Suprapubic skin (tissue), 3 donors: ENCODE results near the gene CNOT4.

Experiments used
- POLR2A ChIP-seq, 2 donors: fragments of 450-650 bp; IDR thresholded peaks; one replicate each; pipeline ENCODE4 v1.6.1; 2017; ENCODE audit warnings: antibody characterized with exemption in 2 of 2, mild to moderate bottlenecking in 2 of 2, moderate library complexity in 2 of 2
- TF ChIP-seq, protein P1 (sequence below), 2 donors: fragments of 200-600 bp in 1 of 2; fragments of 450-650 bp in 1 of 2; sonication (generic) in 1 of 2; IDR thresholded peaks; one replicate each; pipeline ENCODE4 v1.5.1; 2016 to 2019; ENCODE audit warnings: antibody characterized with exemption in 2 of 2, mild to moderate bottlenecking in 1 of 2, moderate library complexity in 1 of 2

DNA sequence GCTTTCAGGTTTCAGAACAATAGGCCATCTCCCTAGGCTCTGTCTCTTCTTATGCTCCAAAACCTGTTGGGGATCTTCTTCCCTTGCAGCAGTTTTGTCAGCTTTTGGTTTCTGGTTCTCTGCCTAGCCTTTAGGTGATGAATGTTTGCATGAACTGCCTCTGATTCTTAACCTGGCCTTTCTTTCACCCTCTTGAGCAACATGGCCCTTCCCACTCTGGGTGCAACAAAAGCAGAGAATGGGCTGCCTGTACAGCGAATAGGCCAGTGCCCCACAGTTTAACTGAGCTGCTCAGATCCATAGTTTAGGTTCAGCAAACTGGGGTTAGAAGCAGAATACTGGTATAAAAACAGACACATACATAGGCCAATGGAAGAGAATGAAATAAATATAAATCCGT lies 29.7 kb upstream of the CNOT4 start:
- TF ChIP-seq, protein P1, sequence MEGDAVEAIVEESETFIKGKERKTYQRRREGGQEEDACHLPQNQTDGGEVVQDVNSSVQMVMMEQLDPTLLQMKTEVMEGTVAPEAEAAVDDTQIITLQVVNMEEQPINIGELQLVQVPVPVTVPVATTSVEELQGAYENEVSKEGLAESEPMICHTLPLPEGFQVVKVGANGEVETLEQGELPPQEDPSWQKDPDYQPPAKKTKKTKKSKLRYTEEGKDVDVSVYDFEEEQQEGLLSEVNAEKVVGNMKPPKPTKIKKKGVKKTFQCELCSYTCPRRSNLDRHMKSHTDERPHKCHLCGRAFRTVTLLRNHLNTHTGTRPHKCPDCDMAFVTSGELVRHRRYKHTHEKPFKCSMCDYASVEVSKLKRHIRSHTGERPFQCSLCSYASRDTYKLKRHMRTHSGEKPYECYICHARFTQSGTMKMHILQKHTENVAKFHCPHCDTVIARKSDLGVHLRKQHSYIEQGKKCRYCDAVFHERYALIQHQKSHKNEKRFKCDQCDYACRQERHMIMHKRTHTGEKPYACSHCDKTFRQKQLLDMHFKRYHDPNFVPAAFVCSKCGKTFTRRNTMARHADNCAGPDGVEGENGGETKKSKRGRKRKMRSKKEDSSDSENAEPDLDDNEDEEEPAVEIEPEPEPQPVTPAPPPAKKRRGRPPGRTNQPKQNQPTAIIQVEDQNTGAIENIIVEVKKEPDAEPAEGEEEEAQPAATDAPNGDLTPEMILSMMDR (IDR thresholded peaks at IDR 0.05): no peak
- TF ChIP-seq POLR2A (IDR thresholded peaks at IDR 0.05): no peak
